NCI-H1436 treated with DMSO at 0.1 percent for 48 hours (cell line): ENCODE results near the gene PRLHR.
A peak's percentile ranks its signal among the peaks of the same experiment; 100 is the strongest.

Experiments
- DNase-seq: peaks from one replicate; lab custom pipeline; 2025; lab: John Stamatoyannopoulos, UW

The PRLHR gene

GRCh38 chr10:118563373-118563890 lies 32.0 kb downstream of the PRLHR start:
- no peak for DNase-seq

DNA sequence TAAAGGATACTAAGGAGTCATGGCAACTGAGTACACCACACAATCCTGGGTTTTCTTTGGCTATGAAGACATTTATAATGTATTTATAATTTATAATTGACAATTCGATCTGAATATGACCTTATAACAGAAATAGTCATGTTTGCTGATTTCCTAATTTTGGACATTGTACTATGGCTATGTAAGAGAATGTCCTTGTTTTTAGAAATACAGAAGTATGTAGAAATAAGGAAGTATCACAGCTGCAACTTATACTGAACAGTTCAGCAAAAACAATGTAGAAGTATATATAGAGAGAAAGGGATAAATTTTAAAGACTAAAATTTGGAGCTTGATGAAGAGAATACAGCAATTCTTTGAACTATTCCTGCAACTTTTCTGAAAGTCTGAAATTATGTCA lies 32.6 kb downstream of the PRLHR start:
- DNase-seq = no peak

DNA sequence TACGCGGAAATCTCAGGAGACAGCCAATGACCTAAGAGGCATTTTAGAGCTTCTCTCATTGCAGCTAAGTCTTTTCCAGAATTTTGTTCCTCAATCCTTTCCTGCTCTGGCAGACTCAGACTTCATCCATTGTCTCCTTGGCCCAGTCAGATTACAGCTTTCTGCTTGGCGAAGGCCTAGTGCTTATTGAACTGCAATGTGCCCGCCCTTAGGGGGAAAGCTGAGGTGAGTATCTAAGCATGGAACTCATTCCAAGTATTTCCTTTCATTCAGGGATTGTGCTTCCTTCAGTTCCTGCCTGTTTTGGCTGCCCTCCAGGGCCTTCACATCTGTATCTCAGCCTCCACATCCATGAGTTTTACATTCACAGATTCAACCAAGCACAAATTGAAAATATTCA lies 37.5 kb downstream of the PRLHR start:
- no peak for DNase-seq

GRCh38 chr10:118551535-118552100 lies 43.8 kb downstream of the PRLHR start:
- no peak for DNase-seq

DNA sequence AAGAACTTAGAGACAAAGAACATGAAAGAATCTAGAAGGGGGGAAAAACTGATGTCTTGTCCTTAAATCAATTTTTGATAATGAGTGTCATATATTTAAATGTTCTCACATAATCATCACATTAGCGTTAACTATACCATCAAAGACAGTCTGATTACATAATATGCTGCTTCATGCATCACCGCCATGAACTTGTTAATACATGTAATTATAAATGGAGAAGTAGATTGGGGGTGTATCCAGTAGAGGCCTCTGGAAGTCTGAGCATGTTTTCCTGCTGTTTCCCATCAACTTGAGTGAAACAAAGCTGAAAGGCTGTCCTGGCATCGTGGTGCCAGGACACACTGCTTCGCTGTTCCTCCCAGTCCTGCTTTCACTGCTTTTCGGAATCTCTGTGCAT lies 48.2 kb downstream of the PRLHR start:
- DNase-seq = no peak

DNA sequence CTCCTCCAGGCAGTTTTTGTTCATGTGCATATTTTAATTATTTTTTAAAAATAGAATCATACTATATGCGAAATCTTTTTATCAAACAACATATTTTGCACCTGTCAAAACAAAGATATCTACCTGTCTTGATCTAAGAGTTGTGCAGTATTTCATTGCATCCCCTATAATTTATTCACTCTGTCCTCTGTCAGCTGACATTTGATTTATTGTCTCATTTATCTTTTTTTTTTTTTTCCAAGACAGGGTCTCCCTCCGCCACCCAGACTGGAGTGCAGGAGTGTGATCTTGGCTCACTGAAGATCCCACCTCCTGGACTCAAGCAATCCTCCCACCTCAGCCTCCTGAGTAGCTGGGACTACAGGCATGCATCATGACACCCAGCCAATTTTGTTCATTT lies 49.0 kb downstream of the PRLHR start:
- DNase-seq = no peak

DNA sequence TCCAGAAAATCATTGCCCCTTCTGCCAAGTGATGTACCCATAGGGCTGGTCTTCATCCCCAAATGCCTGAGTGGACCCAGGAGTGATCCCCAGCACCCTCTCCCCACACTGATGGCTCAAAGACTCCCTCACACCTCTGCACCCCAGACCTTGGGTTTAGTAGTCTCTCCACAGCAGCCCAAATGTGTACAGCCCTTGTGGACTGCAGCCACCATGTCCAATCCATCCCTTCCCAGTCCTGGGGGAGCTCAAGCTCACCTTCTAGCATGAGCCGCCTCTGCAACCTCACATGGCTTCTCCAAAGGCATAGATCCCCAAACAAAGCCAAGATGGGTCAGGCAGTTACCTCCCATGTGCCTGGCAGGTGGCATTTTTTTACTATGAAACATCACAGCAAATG lies 50.1 kb downstream of the PRLHR start:
- DNase-seq = no peak

DNA sequence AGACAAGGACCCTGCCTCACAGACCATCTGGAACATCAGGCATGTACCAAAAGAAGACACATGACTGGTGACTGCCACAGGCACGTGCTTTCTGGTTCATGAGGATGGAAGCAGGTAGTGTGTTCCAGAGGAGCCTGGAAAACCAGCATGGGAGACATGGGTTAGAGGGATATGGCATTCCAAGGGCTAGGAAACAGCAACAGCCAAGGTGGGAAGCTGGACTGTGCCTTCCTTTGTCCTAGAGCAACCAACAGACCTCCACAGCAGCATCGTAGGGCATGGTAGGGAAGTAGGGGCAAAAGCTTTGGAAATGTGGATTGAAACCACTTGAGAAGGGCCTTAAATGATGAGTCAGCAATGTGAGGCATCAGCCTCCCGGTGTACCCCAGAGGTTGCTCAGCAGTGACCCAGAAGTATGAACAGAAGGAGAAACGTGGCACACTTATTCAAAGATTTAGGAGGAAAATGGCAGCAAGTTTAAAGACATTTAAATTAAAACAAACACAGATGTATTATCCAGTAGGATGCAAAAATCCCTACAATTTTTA lies 51.0 kb downstream of the PRLHR start:
- no peak for DNase-seq

GRCh38 chr10:118543714-118544400 lies 51.6 kb downstream of the PRLHR start:
- peak; percentile 25 for DNase-seq

DNA sequence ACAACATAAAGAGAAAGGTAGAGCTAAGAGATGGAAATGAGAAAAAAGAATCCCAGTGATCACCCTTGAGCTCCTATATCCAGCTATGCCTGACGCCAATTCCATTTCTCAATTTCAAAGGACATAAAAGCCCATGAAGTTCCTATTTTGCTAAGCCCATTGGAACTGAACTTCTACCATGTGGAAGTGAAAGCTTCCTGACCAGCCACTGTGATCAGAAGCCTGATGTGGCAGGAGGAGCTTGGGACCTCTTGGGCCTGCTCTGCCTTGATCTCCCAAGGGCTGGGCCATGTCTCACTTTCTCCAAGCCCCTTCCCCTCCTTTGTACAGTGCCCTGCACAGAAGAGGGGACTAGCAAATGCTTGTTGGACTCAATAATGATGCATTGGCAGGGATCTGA lies 52.7 kb downstream of the PRLHR start:
- no peak for DNase-seq

DNA sequence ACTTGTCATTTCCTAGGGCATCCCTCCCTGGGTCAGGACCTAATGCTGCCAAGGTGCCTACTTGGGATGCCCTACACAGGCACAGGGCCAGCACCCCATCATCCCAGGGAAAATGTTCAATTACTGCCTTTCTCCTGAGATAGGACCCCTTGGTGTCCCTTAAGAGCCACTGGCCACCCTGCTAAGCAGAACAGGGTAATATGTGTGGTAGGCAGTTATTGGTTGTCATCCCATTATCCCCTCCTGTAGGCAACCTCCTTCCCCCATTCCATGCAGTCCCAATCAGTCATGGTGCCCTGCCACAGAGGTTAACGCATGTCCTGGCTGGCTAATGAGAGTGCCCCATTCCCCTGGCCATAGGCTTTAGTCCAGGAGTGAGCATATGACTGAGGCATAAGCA lies 53.2 kb downstream of the PRLHR start:
- DNase-seq = no peak

DNA sequence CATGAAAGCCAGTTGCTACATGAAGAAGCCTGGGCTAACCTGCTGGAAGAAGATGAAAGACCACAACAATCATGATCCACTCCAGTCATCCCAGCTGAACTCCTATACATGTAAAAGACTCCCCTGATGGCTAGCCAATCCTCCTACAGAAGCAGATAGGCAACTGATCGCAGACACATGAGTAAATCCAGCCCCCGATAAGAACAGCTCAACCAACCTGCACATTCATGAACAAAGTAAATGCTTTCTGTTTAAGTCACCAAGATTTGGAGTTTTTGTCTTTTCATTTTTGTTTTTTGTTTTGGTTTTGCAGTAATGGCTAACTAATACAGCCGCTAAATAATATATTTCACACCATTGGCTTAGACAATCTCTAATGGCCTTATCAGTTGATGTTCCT lies 53.7 kb downstream of the PRLHR start:
- no peak for DNase-seq
